Stomach (tissue), 4 donors: Measurements from ENCODE around the gene SNRPB2.

Experiments
- CTCF ChIP-seq, 7 experiments: fragments of 450-650 bp in 4 of 7; fragments of 200-600 bp in 3 of 7; sonication (generic) in 3 of 7; IDR thresholded peaks; one replicate each; pipeline ENCODE4 v1.5.1; 2016 to 2019; ENCODE audit warnings: antibody characterized with exemption in 7 of 7, control low read depth in 2 of 7, mild to moderate bottlenecking in 1 of 7
- EP300 ChIP-seq: sonication (generic); formaldehyde crosslinking; IDR thresholded peaks from one replicate; pipeline ENCODE4 v1.6.1; 2017; ENCODE audit warnings: antibody characterized with exemption
- POLR2A ChIP-seq, 4 donors: fragments of 450-650 bp; IDR thresholded peaks; one replicate each; pipeline ENCODE4 v1.6.1; 2016; ENCODE audit warnings: antibody characterized with exemption in 4 of 4, control low read depth in 2 of 4, mild to moderate bottlenecking in 1 of 4, moderate library complexity in 1 of 4

- no peak for TF ChIP-seq CTCF (IDR thresholded peaks at IDR 0.05)
- no peak for TF ChIP-seq POLR2A (IDR thresholded peaks at IDR 0.05)
- no peak for TF ChIP-seq EP300
These were observed 22.3 kb downstream of the SNRPB2 start for GRCh38 chr20:16752082-16752481.
